HG03097 (cell line): ENCODE results near the gene CRISPLD2.

Source experiments
- ATAC-seq: cut with Tn5 transposase; IDR thresholded peaks from one replicate; pipeline ENCODE4 v1.9.1; 2021; ENCODE audit not compliant: unreplicated experiment, low FRiP score

The CRISPLD2 gene

GRCh38 chr16:84907051-84907450 lies 87.3 kb downstream of the CRISPLD2 start:
- no peak for ATAC-seq

- no peak for ATAC-seq
Observed at GRCh38 chr16:84907575-84907974, 87.8 kb downstream of the CRISPLD2 start.

GRCh38 chr16:84909476-84910085 lies 89.8 kb downstream of the CRISPLD2 start:
- ATAC-seq: no peak

GRCh38 chr16:84911486-84912216 lies 91.9 kb downstream of the CRISPLD2 start:
- no peak for ATAC-seq

GRCh38 chr16:84913315-84913714 lies 93.5 kb downstream of the CRISPLD2 start:
- ATAC-seq: no peak

- no peak for ATAC-seq
Observed at GRCh38 chr16:84914273-84914672, 94.5 kb downstream of the CRISPLD2 start.

GRCh38 chr16:84916178-84916577 lies 96.4 kb downstream of the CRISPLD2 start:
- no peak for ATAC-seq

- no peak for ATAC-seq
Observed at GRCh38 chr16:84916850-84917249, 97.1 kb downstream of the CRISPLD2 start.

GRCh38 chr16:84917492-84917891 lies 97.7 kb downstream of the CRISPLD2 start:
- no peak for ATAC-seq

- no peak for ATAC-seq
Observed at GRCh38 chr16:84918006-84918909, 98.5 kb downstream of the CRISPLD2 start.

GRCh38 chr16:84919269-84919668 lies 99.5 kb downstream of the CRISPLD2 start:
- ATAC-seq: no peak

GRCh38 chr16:84919708-84920107 lies 99.9 kb downstream of the CRISPLD2 start:
- ATAC-seq: no peak

GRCh38 chr16:84920333-84920732 lies 100.5 kb downstream of the CRISPLD2 start:
- no peak for ATAC-seq

GRCh38 chr16:84922351-84923120 lies 102.8 kb downstream of the CRISPLD2 start:
- no peak for ATAC-seq

- ATAC-seq: no peak
Observed at GRCh38 chr16:84924331-84925091, 104.7 kb downstream of the CRISPLD2 start.

- no peak for ATAC-seq
Observed at GRCh38 chr16:84925092-84925772, 105.4 kb downstream of the CRISPLD2 start.

GRCh38 chr16:84925773-84926372 lies 106.1 kb downstream of the CRISPLD2 start:
- ATAC-seq: no peak

- ATAC-seq: no peak
Observed at GRCh38 chr16:84926462-84926861, 106.7 kb downstream of the CRISPLD2 start.
